Fibroblast of lung (primary cell): ENCODE results near the gene FSD1. TPM values are rescaled to one million over a fixed set of nuclear protein-coding genes. Genes with fewer than 3 reads are reported as not detected.

Experiments
- DNase-seq, 2 donors: peaks; one replicate each; pipeline versions ENCODE4 v3.0.0 to v3.0.0-alpha.2; 2010; ENCODE audit warnings: low read depth in 2 of 2
- H2AFZ ChIP-seq: 2 replicates; pipeline ENCODE4 v1.5.1; 2012; ENCODE audit warnings: low read length, control low read depth, inconsistent platforms
- H3K27ac ChIP-seq: 2 replicates; pipeline ENCODE4 v1.5.1; 2011; ENCODE audit warnings: low read length, control low read depth; ENCODE audit not compliant: insufficient read depth
- H3K27me3 ChIP-seq: 2 replicates; pipeline ENCODE4 v1.5.1; 2011; ENCODE audit warnings: mild to moderate bottlenecking, low read length; ENCODE audit not compliant: control insufficient read depth, insufficient read depth
- H3K36me3 ChIP-seq: 2 replicates; pipeline ENCODE4 v1.5.1; 2011; ENCODE audit warnings: low read length; ENCODE audit not compliant: control insufficient read depth, insufficient read depth
- H3K4me1 ChIP-seq: 2 replicates; pipeline ENCODE4 v1.5.1; 2011; ENCODE audit warnings: low read length; ENCODE audit not compliant: control insufficient read depth, insufficient read depth; ENCODE audit errors: extremely low read depth
- H3K4me2 ChIP-seq: 2 replicates; pipeline ENCODE4 v1.5.1; 2011; ENCODE audit warnings: low read length, control low read depth; ENCODE audit not compliant: insufficient read depth; ENCODE audit errors: extremely low read depth
- H3K4me3 ChIP-seq, 4 experiments: fragments of 200-600 bp in 1 of 4; sonication (generic) in 1 of 4; replicated peaks in 1 of 4; 2 replicates each; pipeline ENCODE4 v1.5.1; 2011 to 2016; ENCODE audit warnings: low read length in 4 of 4, low read depth in 3 of 4, mild to moderate bottlenecking in 3 of 4, control low read depth in 2 of 4, inconsistent platforms in 1 of 4, mixed read lengths in 1 of 4; ENCODE audit not compliant: insufficient read depth in 1 of 4; ENCODE audit errors: control extremely low read depth in 1 of 4
- H3K79me2 ChIP-seq: 2 replicates; pipeline ENCODE4 v1.5.1; 2012; ENCODE audit warnings: mild to moderate bottlenecking, low read length, inconsistent platforms; ENCODE audit not compliant: control insufficient read depth, insufficient read depth
- H3K9ac ChIP-seq: 2 replicates; pipeline ENCODE4 v1.5.1; 2011; ENCODE audit warnings: mild to moderate bottlenecking, low read length, control low read depth; ENCODE audit not compliant: insufficient read depth
- H3K9me3 ChIP-seq: 2 replicates; pipeline ENCODE4 v1.5.1; 2012; ENCODE audit warnings: low read depth, low read length; ENCODE audit not compliant: control insufficient read depth, insufficient read depth
- H4K20me1 ChIP-seq: 2 replicates; pipeline ENCODE4 v1.5.1; 2011; ENCODE audit warnings: low read length; ENCODE audit not compliant: control insufficient read depth, insufficient read depth; ENCODE audit errors: extremely low read depth
- CTCF ChIP-seq, 2 donors: IDR thresholded peaks in 1 of 2; conservative IDR thresholded peaks in 1 of 2; 1 replicate in 1 of 2; 2 replicates in 1 of 2; pipeline ENCODE4 v1.5.1; 2011 to 2012; ENCODE audit warnings: low read length in 2 of 2, control low read depth in 1 of 2, inconsistent platforms in 1 of 2, low read depth in 1 of 2, mild to moderate bottlenecking in 1 of 2
- EZH2 ChIP-seq: IDR thresholded peaks from 2 replicates; pipeline ENCODE4 v1.5.1; 2012; ENCODE audit warnings: low read length, control low read depth, mild to moderate bottlenecking; ENCODE audit errors: missing control alignments
- polyA plus RNA-seq, 2 donors: library from polyadenylated mRNA; depleted of rRNA in 1 of 2; stranded (reverse) in 1 of 2; unstranded in 1 of 2; fragments of >200 nt; gene quantifications; 2 replicates each; pipeline ENCODE4 v1.2.1, GENCODE V29; 2011 to 2012; ENCODE audit warnings: missing spikeins in 1 of 2
- total RNA-seq: library from RNA; depleted of rRNA; stranded (reverse); fragments of >200 nt; gene quantifications from 2 replicates; pipeline ENCODE4 v1.2.1, GENCODE V29; 2014

FSD1 gene
- total and polyA plus RNA-seq, 2 donors (not counting 1 experiment from before 2014, with no cell fraction given): 4.6 to 10.1 TPM

- Histone ChIP-seq H4K20me1 (no peaks in the 10 kb centered on the region), H3K79me2 (no peaks in the 10 kb centered on the region), H3K4me3 (no peak overlapping the region), H3K27me3 (no peaks in the 10 kb centered on the region), H3K4me1 (no peaks in the 10 kb centered on the region), H3K9me3 (no peaks in the 10 kb centered on the region), H3K9ac (no peak overlapping the region), H3K4me2 (no peak overlapping the region), H2AFZ (no peak overlapping the region), H3K27ac (no peak overlapping the region), H3K36me3 (no peaks in the 10 kb centered on the region)
- no peak for DNase-seq
- TF ChIP-seq EZH2 (no peak), CTCF (conservative IDR thresholded peaks at IDR 0.05 in 1 of 2, IDR thresholded peaks at IDR 0.05 in 1 of 2; ENCODE audit: low read depth in 1 of 2, low read length in 2 of 2) (no peak)
Observed at GRCh38 chr19:4305659-4306058, 1.3 kb downstream of the FSD1 start.

- Histone ChIP-seq H3K27me3 (no peaks in the 10 kb centered on the region), H3K4me2 (no peak overlapping the region), H2AFZ (no peak overlapping the region), H3K4me1 (no peaks in the 10 kb centered on the region), H3K4me3 (no peak overlapping the region), H3K27ac (no peak overlapping the region), H3K36me3 (no peaks in the 10 kb centered on the region), H3K9ac (no peak overlapping the region), H3K79me2 (no peaks in the 10 kb centered on the region), H3K9me3 (no peaks in the 10 kb centered on the region), H4K20me1 (no peaks in the 10 kb centered on the region)
- no peak for TF ChIP-seq EZH2
- no peak for TF ChIP-seq CTCF (conservative IDR thresholded peaks at IDR 0.05 in 1 of 2, IDR thresholded peaks at IDR 0.05 in 1 of 2; ENCODE audit: low read depth in 1 of 2, low read length in 2 of 2)
- DNase-seq: no peak
Observed at GRCh38 chr19:4310247-4311121, 6.1 kb downstream of the FSD1 start.

- Histone ChIP-seq H3K9me3 (no peaks in the 10 kb centered on the region), H3K4me2 (no peak overlapping the region), H3K79me2 (no peaks in the 10 kb centered on the region), H3K36me3 (no peaks in the 10 kb centered on the region), H4K20me1 (no peaks in the 10 kb centered on the region), H3K27me3 (no peaks in the 10 kb centered on the region), H3K9ac (no peak overlapping the region), H3K4me1 (no peaks in the 10 kb centered on the region), H2AFZ (no peak overlapping the region), H3K4me3 (no peak overlapping the region), H3K27ac (no peak overlapping the region)
- DNase-seq: no peak
- TF ChIP-seq CTCF (conservative IDR thresholded peaks at IDR 0.05 in 1 of 2, IDR thresholded peaks at IDR 0.05 in 1 of 2; ENCODE audit: low read depth in 1 of 2, low read length in 2 of 2): no peak
- no peak for TF ChIP-seq EZH2
Observed at GRCh38 chr19:4313847-4314490, 9.6 kb downstream of the FSD1 start.
